Retinal pigment epithelial cell (primary cell): Measurements from ENCODE around the gene TASL.

Source experiments
- DNase-seq: peaks from one replicate; pipeline ENCODE4 v3.0.0-alpha.2; 2010; ENCODE audit warnings: low read depth
- H3K4me3 ChIP-seq: 2 replicates; pipeline ENCODE4 v1.5.1; 2011; ENCODE audit warnings: mild to moderate bottlenecking, low read length, control low read depth, moderate library complexity
- CTCF ChIP-seq: conservative IDR thresholded peaks from 2 replicates; pipeline ENCODE4 v1.5.1; 2011; ENCODE audit warnings: low read depth, low read length, control low read depth, inconsistent platforms

The TASL gene

GRCh38 chrX:30577362-30577991, at the start of gene TASL:
TSS of gene TASL (minus strand) at chrX:30577766. CDS start at chrX:30560355, 17,411 bp downstream.
- no peak for DNase-seq
- TF ChIP-seq CTCF = no peak
- H3K4me3 ChIP-seq = no peak within 1 kb of the TSS

- no peak for TF ChIP-seq CTCF
- H3K4me3 ChIP-seq = no peak overlapping the region
- DNase-seq = no peak
These were observed 48.8 kb upstream of the TASL start for GRCh38 chrX:30626402-30626801.

- no peak overlapping the region for H3K4me3 ChIP-seq
- no peak for TF ChIP-seq CTCF
These were observed 44.8 kb upstream of the TASL start for GRCh38 chrX:30622361-30622760.

GRCh38 chrX:30620980-30621618, 43.5 kb upstream of the TASL start:
- DNase-seq = peak; percentile 3
- H3K4me3 ChIP-seq = no peak overlapping the region
- no peak for TF ChIP-seq CTCF

More at GRCh38 chrX:30622361-30622760, 44.8 kb upstream of the TASL start:
- no peak for DNase-seq

- no peak for TF ChIP-seq CTCF
- H3K4me3 ChIP-seq = no peak overlapping the region
- no peak for DNase-seq
These were observed 42.6 kb upstream of the TASL start for GRCh38 chrX:30620125-30620524.

GRCh38 chrX:30618160-30618765, 40.7 kb upstream of the TASL start:
- no peak for DNase-seq
- no peak for TF ChIP-seq CTCF
- H3K4me3 ChIP-seq = no peak overlapping the region

GRCh38 chrX:30615229-30615628, 37.7 kb upstream of the TASL start:
- H3K4me3 ChIP-seq = no peak overlapping the region
- no peak for DNase-seq
- TF ChIP-seq CTCF = no peak
